ENCODE data around the gene SLC26A8. TPM values are rescaled to one million over a fixed set of nuclear protein-coding genes. Genes with fewer than 3 reads are reported as not detected.

The SLC26A8 gene
- total and polyA plus RNA-seq, 2 of the 13 experiments (the other 11 are each of a cell fraction or from before 2014, with no cell fraction given), result 0.46 TPM; not detected in 1

- TF ChIP-seq CC2D1A (CRISPR knock-in tag; IDR thresholded peaks at IDR 0.05) (no peak), ARID2 (CRISPR knock-in tag; IDR thresholded peaks at IDR 0.05; ENCODE audit: borderline replicate concordance) (no peak), NR3C1 (CRISPR knock-in tag; IDR thresholded peaks at IDR 0.05) (no peak)
These were observed 55.6 kb downstream of the SLC26A8 start (continued) for GRCh38 chr6:35968821-35969220.

GRCh38 chr6:35967076-35967774 lies 57.2 kb downstream of the SLC26A8 start:
- no peaks in the 10 kb centered on the region for H3K36me3 ChIP-seq (replicated peaks in 1 of 2; ENCODE audit: control insufficient read depth in 1 of 2, insufficient read depth in 2 of 2, low read length in 2 of 2)
- H3K79me2 ChIP-seq (ENCODE audit: insufficient read depth, low read length), result no peaks in the 10 kb centered on the region
- peak; percentile 94 for ATAC-seq
- intact Hi-C loops (cut with micrococcal nuclease; ENCODE audit: unreplicated experiment) (no loop called here), in situ Hi-C loops (cut with HindIII; ENCODE audit: extremely low pct_ligation_motif_present, low pct_unique_long_range_greater_than_20kb) (no loop called here)
- peak overlapping the region; percentile 68 for H2AFZ ChIP-seq (ENCODE audit: low read length)
- peak overlapping the region in 2 of 3 experiments; percentile 14 to 44; a peak in 1 of 6 replicates for H3K4me3 ChIP-seq (replicated peaks in 1 of 3; ENCODE audit: insufficient read depth in 1 of 3, low read depth in 2 of 3, low read length in 3 of 3)
- ChIA-PET POLR2A (interaction anchor here (1.0 to 1.1 kb wide), 2 partner anchors 46 to 60 kb away, joined by 3 to 7 read pairs; partner anchors contain the start of gene MAPK14), CTCF (ENCODE audit: low intra/inter-chr PET ratio, low total read pairs) (no interaction called here)
- H4K20me1 ChIP-seq (ENCODE audit: insufficient read depth, low read length), result no peaks in the 10 kb centered on the region
- H3K9me3 ChIP-seq (ENCODE audit: low read length), result no peaks in the 10 kb centered on the region
- no peak overlapping the region; the same call in 1 of the 2 replicates for H3K9ac ChIP-seq (ENCODE audit: insufficient read depth, low read depth, low read length)
- H3K27ac ChIP-seq (ENCODE audit: extremely low read length, insufficient read depth, low read length), result peak overlapping the region; percentile 28
- DNase-seq (ENCODE audit: low spot score), result peak; percentile 68
- peak overlapping the region; percentile 82 for H3K4me2 ChIP-seq (ENCODE audit: low read depth, low read length)
- 24% methylated on average over 4 of the region's 4 CpGs for WGBS (ENCODE audit: low lambda C conversion rate)
- BruUV-seq (replicated peaks), result no TSS peak
- peak; percentile 73 for FAIRE-seq
- H3K4me1 ChIP-seq (ENCODE audit: insufficient read depth, low read length), result peaks cover 51% of the 10 kb centered on the region
- no peaks in the 10 kb centered on the region for H3K27me3 ChIP-seq (ENCODE audit: control insufficient read depth in 1 of 2, insufficient read depth in 2 of 2, low read length in 2 of 2)
- no peak for TF ChIP-seq ETV6 (CRISPR knock-in tag; conservative IDR thresholded peaks at IDR 0.05)
- TF ChIP-seq SAP130 (CRISPR knock-in tag; IDR thresholded peaks at IDR 0.05; ENCODE audit: low read depth), result peak; percentile 64
- TF ChIP-seq MATR3 (CRISPR knock-in tag; IDR thresholded peaks at IDR 0.05), result no peak
- 0 out of 2 replicates have a peak, but pooled peaks have one; percentile 61 for TF ChIP-seq KDM3A (CRISPR knock-in tag; IDR thresholded peaks at IDR 0.05; ENCODE audit: low read depth)
- peak; percentile 56; the same call in 1 of the 2 replicates for TF ChIP-seq ZKSCAN8 (CRISPR knock-in tag; IDR thresholded peaks at IDR 0.05; ENCODE audit: borderline replicate concordance)
- TF ChIP-seq ZBTB21 (CRISPR knock-in tag; IDR thresholded peaks at IDR 0.05), result no peak
- no peak for TF ChIP-seq KLF9 (CRISPR knock-in tag; IDR thresholded peaks at IDR 0.05; ENCODE audit: low read depth)
- no peak for TF ChIP-seq ZFY (CRISPR knock-in tag; IDR thresholded peaks at IDR 0.05)
- no peak for TF ChIP-seq DMTF1 (CRISPR knock-in tag; IDR thresholded peaks at IDR 0.05)
- 0 out of 2 replicates have a peak, but pooled peaks have one; percentile 36 for TF ChIP-seq ELF3 (CRISPR knock-in tag; IDR thresholded peaks at IDR 0.05)
- no peak for TF ChIP-seq IKZF5 (CRISPR knock-in tag; IDR thresholded peaks at IDR 0.05)
- no peak for TF ChIP-seq NBN (conservative IDR thresholded peaks at IDR 0.05)
- no peak for TF ChIP-seq KLF16 (CRISPR knock-in tag; IDR thresholded peaks at IDR 0.05)
- no peak for TF ChIP-seq PAF1 (CRISPR knock-in tag; IDR thresholded peaks at IDR 0.05)
- TF ChIP-seq GZF1 (CRISPR knock-in tag; IDR thresholded peaks at IDR 0.05), result no peak
- TF ChIP-seq FOXO1 (CRISPR knock-in tag; IDR thresholded peaks at IDR 0.05), result no peak
- TF ChIP-seq ZNF549 (CRISPR knock-in tag; IDR thresholded peaks at IDR 0.05), result no peak
- TF ChIP-seq ZFP37 (CRISPR knock-in tag; IDR thresholded peaks at IDR 0.05; ENCODE audit: borderline replicate concordance), result no peak
- TF ChIP-seq GLI4 (CRISPR knock-in tag; IDR thresholded peaks at IDR 0.05; ENCODE audit: borderline replicate concordance), result 0 out of 2 replicates have a peak, but pooled peaks have one; percentile 30
- TF ChIP-seq PHB2 (IDR thresholded peaks at IDR 0.05; ENCODE audit: partially characterized antibody), result no peak
